Lung (tissue), 12 donors: ENCODE data around the gene AKR1C2. TPM values are rescaled to one million over a fixed set of nuclear protein-coding genes. Genes with fewer than 3 reads are reported as not detected.
"Not testable (repeated sequence)": the region's sequence is repeated elsewhere in the genome, so short reads cannot be mapped to it uniquely, and the experiment has no call there.

Source experiments
- ATAC-seq: fragments of 200-7000 bp; cut with Tn5 transposase; one replicate; pipeline ENCODE4 v1.9.1; 2020; ENCODE audit warnings: moderate number of reproducible peaks; ENCODE audit not compliant: insufficient read depth, low FRiP score
- DNase-seq, 3 donors: peaks; one replicate each; pipeline ENCODE4 v3.0.0-alpha.2; 2013 to 2017
- H3K27ac ChIP-seq, 2 donors: one replicate each; pipeline ENCODE4 v1.5.1; 2013; ENCODE audit warnings: mild to moderate bottlenecking in 2 of 2, moderate library complexity in 2 of 2, control low read depth in 1 of 2, inconsistent platforms in 1 of 2, low read depth in 1 of 2, low read length in 1 of 2
- H3K27me3 ChIP-seq, 3 donors: one replicate each; pipeline ENCODE4 v1.5.1; 2013; ENCODE audit warnings: low read length in 2 of 3; ENCODE audit not compliant: control insufficient read depth in 3 of 3, insufficient read depth in 3 of 3
- H3K36me3 ChIP-seq, 4 donors: one replicate each; pipeline ENCODE4 v1.5.1; 2013; ENCODE audit warnings: low read length in 4 of 4, mild to moderate bottlenecking in 1 of 4, moderate library complexity in 1 of 4; ENCODE audit not compliant: control insufficient read depth in 4 of 4, insufficient read depth in 4 of 4
- H3K4me1 ChIP-seq, 5 donors: one replicate each; pipeline ENCODE4 v1.5.1; 2013; ENCODE audit warnings: low read length in 5 of 5, mild to moderate bottlenecking in 2 of 5, moderate library complexity in 1 of 5; ENCODE audit not compliant: control insufficient read depth in 5 of 5, insufficient read depth in 5 of 5
- H3K4me3 ChIP-seq: one replicate; pipeline ENCODE4 v1.5.1; 2013; ENCODE audit warnings: mild to moderate bottlenecking, control low read depth, moderate library complexity
- H3K9ac ChIP-seq, 2 donors: one replicate each; pipeline ENCODE4 v1.5.1; 2013; ENCODE audit warnings: low read length in 2 of 2, control low read depth in 1 of 2; ENCODE audit not compliant: insufficient read depth in 1 of 2
- H3K9me3 ChIP-seq, 4 donors: one replicate each; pipeline ENCODE4 v1.5.1; 2013; ENCODE audit warnings: low read length in 3 of 4, mild to moderate bottlenecking in 1 of 4, moderate library complexity in 1 of 4; ENCODE audit not compliant: control insufficient read depth in 4 of 4, insufficient read depth in 3 of 4
- CTCF ChIP-seq: IDR thresholded peaks from 2 replicates; pipeline ENCODE4 v1.5.1; 2012; ENCODE audit warnings: mild to moderate bottlenecking; ENCODE audit errors: control extremely low read depth, extremely low read depth
- WGBS, 2 donors: extraction: QIAGEN DNeasy Blood & Tissue Kit; methylation state at CpG; one replicate each; pipeline ENCODE4 v1.1.7; 2013; 5-methylcytosine and 5-hydroxymethylcytosine counted together
- polyA plus RNA-seq, 2 donors: library from polyadenylated mRNA; stranded (reverse); fragments of 200-250 nt; gene quantifications; one replicate each; pipeline ENCODE4 v1.2.1, GENCODE V29; 2013
- total RNA-seq, 2 donors: library from RNA; depleted of rRNA in 1 of 2; stranded (reverse); fragments of >200 nt in 1 of 2; gene quantifications; one replicate each; pipeline ENCODE4 v1.2.1, GENCODE V29; 2014 to 2021
- donor health status: control.
- donor health status: control.
- donor health status: Bipolar disorder and iron deficiency.
- donor health status: healthy.
- donor health status: DM: yes; HTN: yes; CAD: no.

Gene AKR1C2
- total and polyA plus RNA-seq, 4 donors, result 1.8 to 56.6 (median 27.4) TPM

DNA sequence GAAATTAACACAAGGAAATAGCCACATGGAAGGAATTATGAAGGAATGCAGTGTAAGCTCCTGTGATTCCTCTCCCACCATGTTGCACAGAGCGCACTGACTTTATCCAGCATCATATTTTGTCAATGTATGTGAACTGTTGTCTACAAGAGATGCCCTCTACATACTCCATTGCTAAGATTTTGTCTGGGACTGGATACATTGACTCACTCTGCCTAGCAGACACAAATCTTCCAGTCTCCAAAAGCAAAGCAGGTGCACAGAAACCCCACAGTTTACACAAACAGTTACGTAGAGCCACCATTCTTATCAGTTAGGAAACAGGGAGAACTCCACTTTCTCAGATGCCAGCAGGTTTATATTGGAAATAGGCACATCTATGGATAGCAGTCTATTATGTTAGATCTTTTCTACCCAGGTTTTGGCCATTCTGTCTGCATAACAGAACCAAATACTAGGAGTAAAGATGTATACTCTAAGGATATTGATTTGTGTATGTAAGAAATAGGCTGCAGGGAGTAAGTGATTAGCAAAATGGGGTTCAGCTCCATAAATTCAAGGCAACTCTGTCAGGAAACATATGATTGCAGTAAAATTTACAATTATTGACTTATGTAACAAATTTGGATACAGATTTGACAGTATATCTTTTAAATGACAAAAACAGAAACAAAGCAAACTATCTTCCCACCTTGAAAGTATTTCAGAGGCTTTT is 1.5 kb downstream of the AKR1C2 start:
- H3K4me3 ChIP-seq, result no peak overlapping the region
- ATAC-seq, result no peak
- no peak overlapping the region for H3K9ac ChIP-seq
- H3K36me3 ChIP-seq, result peaks cover 0 to 4% (median 0%) of the 10 kb centered on the region in 4 donors
- no peaks in the 10 kb centered on the region for H3K9me3 ChIP-seq
- TF ChIP-seq CTCF, result no peak
- H3K27ac ChIP-seq, result no peak overlapping the region
- H3K4me1 ChIP-seq, result no peaks in the 10 kb centered on the region
- DNase-seq, result no peak
- WGBS, 2 donors, result 94% methylated on average over 2 of the region's 2 CpGs
- no peaks in the 10 kb centered on the region for H3K27me3 ChIP-seq

DNA sequence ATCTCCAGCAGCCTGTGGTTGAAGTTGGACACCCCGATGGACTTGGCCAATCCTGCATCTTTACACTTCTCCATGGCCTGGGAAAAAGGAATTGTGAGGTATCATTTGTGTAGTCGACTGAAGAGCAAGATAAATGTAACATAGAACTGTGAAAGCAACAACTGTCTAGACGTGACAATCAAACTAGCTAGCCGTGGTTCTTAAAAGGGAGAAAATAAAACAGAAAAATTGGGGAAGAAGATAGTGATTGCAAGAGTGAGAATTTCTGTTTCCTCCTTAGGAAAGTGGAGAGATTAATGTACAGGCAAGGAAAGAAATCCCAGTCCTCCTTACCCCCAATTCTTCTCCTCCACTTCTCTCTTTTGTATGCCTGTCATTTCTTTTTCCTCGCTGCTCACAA is 5.0 kb downstream of the AKR1C2 start:
- WGBS, 2 donors, result 79 to 88% methylated on average over 5 of the region's 5 CpGs
- no peak overlapping the region for H3K9ac ChIP-seq
- H3K4me1 ChIP-seq, result no peaks in the 10 kb centered on the region
- H3K27me3 ChIP-seq, result no peaks in the 10 kb centered on the region
- DNase-seq (no peak), ATAC-seq (no peak)
- H3K36me3 ChIP-seq, result peaks cover 0 to 4% (median 0%) of the 10 kb centered on the region in 4 donors
- H3K4me3 ChIP-seq, result no peak overlapping the region
- no peak for TF ChIP-seq CTCF
- no peak overlapping the region for H3K27ac ChIP-seq
- no peaks in the 10 kb centered on the region for H3K9me3 ChIP-seq

DNA sequence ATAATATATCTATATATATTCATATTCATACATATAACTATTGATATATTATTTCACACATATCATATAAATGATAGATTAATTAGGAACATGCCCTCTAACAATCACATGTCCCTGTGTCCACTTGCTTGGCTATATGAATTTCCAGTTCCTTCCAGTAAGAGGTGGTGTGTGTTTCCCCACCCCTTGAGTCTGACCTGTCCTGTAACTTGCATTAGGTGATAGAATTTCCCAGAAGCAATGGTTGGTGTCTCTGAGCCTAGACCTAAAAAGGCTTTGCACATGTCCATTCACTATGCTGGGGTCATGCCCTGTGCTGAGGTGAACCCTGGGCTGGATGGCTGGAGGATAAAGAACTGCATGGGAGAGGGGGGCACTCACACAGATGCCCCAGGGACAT is 9.4 kb downstream of the AKR1C2 start:
- not testable (repeated sequence) for H3K36me3 ChIP-seq, ATAC-seq, H3K4me1 ChIP-seq, H3K4me3 ChIP-seq, H3K9me3 ChIP-seq, H3K27ac ChIP-seq, DNase-seq, H3K27me3 ChIP-seq, H3K9ac ChIP-seq

DNA sequence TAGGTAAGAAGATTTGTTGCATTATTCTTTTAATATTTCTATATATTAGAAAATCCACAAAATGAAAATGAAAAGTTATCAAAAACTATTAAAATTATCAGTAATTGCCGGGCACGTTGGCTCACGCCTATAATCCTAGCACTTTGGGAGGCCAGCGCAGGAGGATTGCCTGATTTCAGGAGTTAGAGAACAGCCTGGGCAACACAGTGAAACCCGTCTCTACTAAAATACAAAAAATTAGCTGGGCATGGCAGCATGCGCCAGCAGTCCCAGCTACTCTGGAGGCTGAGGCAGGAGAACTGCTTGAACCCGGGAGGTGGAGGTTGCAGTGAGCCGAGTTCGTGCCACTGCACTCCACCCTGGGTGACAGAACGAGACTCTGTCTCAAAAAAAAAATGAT is 11.1 kb downstream of the AKR1C2 start:
- H3K27ac ChIP-seq, H3K4me1 ChIP-seq, DNase-seq, H3K9me3 ChIP-seq, H3K27me3 ChIP-seq, H3K9ac ChIP-seq, ATAC-seq, H3K36me3 ChIP-seq, H3K4me3 ChIP-seq: not testable (repeated sequence)
- WGBS, 2 donors, result 91 to 94% methylated on average over 10 of the region's 10 CpGs

DNA sequence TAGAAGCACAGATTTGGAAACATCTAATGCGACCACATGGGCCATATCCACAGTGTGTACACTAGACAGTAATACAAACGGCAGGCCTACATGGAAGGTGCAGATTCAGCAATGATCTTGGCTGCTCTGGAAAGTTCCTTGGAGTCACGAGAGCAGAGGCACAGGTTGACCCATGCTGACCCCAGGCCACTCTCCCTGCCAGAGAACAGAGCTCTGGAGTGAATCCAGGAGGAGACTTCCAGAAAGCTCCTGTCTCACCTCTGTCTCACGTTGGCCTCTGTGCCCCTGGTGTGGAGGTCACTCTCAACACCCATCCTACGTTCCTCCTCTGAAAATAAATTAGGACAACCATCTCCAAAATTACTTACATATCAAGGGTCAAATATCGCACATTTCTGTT is 12.2 kb downstream of the AKR1C2 start:
- 85 to 95% methylated on average over 2 to 3 of the region's 6 CpGs for WGBS, 2 donors
- not testable (repeated sequence) for DNase-seq, H3K27ac ChIP-seq, ATAC-seq, H3K9me3 ChIP-seq, H3K4me3 ChIP-seq, H3K36me3 ChIP-seq, H3K27me3 ChIP-seq, H3K9ac ChIP-seq, H3K4me1 ChIP-seq
